ENCODE measurements around the gene MAP6D1. TPM values are rescaled to one million over a fixed set of nuclear protein-coding genes. Genes with fewer than 3 reads are reported as not detected.

The MAP6D1 gene
- total RNA-seq, 1 donor from 2014 or later, result 1.9 TPM

DNA sequence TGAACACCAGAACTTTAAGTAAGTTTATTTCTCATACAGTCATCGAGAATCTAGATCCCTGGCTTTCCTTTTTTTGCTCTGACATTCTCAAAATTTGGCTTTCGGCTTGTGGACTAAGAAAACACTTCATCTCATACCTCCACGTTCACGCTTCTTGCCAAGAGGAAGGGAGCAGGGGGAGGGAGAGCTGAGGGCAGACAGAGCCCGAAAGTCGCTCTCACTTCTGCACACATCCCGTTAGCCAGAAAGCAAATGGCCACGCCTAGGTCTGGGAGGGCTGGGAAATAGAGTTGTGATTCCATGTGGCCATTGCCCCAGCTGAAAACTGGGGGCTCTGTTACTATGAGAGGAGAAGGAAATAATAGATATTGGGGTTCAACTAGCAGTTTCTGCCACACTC, 57.3 kb downstream of the MAP6D1 start:
- TF ChIP-seq CTCF (IDR thresholded peaks at IDR 0.05; ENCODE audit: unreplicated experiment), result no peak
- peaks cover 16% of the 10 kb centered on the region for H3K36me3 Mint-ChIP-seq (ENCODE audit: insufficient read depth)
- DNase-seq (ENCODE audit: low spot score, unreplicated experiment), result no peak
- H3K4me1 Mint-ChIP-seq (ENCODE audit: low read depth), result no peaks in the 10 kb centered on the region
- no peaks in the 10 kb centered on the region for H3K9me3 Mint-ChIP-seq (ENCODE audit: low read depth)
- H3K27ac Mint-ChIP-seq, result no peak overlapping the region
- no peak overlapping the region for H3K4me3 Mint-ChIP-seq (ENCODE audit: low read depth)
- no peaks in the 10 kb centered on the region for H3K27me3 Mint-ChIP-seq

DNA sequence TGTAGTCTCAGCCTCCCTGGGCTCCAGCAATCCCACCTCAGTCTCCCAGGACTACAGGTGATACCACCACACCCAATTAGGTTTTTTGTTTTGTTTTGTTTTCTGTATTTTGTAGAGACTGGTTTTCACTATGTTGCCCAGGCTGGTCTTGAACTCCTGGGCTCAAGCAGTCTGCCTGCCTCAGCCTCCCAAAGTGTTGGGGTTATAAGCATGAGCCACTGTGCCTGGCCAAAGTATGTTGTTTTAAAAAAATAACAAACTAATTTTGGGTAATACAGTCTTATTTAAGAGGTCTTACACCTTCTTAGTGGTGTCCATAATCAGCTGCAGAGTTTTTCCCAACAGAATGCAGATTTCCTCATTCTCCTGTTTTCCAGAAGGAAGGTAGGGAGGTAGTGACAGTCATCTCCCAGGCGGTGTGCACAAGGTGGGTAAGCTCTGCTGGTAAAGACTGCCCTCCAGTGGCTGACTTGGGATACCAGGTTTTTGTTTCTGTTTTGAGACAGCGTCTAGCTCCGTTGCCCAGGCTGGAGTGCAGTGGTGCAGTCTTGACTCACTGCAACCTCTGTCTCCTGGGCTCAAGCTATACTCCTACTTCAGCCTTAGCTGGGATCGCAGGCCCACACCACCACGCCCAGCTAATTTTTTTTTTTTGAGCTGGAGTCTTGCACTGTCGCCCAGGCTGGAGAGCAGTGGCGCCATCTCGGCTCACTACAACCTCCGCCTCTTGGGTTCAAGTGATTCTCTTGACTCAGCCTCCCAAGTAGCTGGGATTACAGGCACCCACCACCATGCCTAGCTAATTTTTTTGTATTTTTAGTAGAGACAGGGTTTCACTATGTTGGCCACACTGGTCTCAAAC, 58.4 kb downstream of the MAP6D1 start:
- no peak overlapping the region for H3K27ac Mint-ChIP-seq
- H3K36me3 Mint-ChIP-seq (ENCODE audit: insufficient read depth), result peaks cover 17% of the 10 kb centered on the region
- H3K4me3 Mint-ChIP-seq (ENCODE audit: low read depth), result no peak overlapping the region
- H3K9me3 Mint-ChIP-seq (ENCODE audit: low read depth), result no peaks in the 10 kb centered on the region
- TF ChIP-seq CTCF (IDR thresholded peaks at IDR 0.05; ENCODE audit: unreplicated experiment), result peak; percentile 87
- no peaks in the 10 kb centered on the region for H3K27me3 Mint-ChIP-seq
- H3K4me1 Mint-ChIP-seq (ENCODE audit: low read depth), result no peaks in the 10 kb centered on the region
- DNase-seq (ENCODE audit: low spot score, unreplicated experiment), result peak; percentile 54

GRCh38 chr3:183766107-183766506, 59.3 kb downstream of the MAP6D1 start:
- H3K36me3 Mint-ChIP-seq (ENCODE audit: insufficient read depth), result peaks cover 19% of the 10 kb centered on the region
- peak overlapping the region; percentile 86 for H3K27ac Mint-ChIP-seq
- no peaks in the 10 kb centered on the region for H3K27me3 Mint-ChIP-seq

More at GRCh38 chr3:183766107-183766506, 59.3 kb downstream of the MAP6D1 start:
- no peaks in the 10 kb centered on the region for H3K9me3 Mint-ChIP-seq (ENCODE audit: low read depth)
- no peak for DNase-seq (ENCODE audit: low spot score, unreplicated experiment)
- TF ChIP-seq CTCF (IDR thresholded peaks at IDR 0.05; ENCODE audit: unreplicated experiment), result no peak
- H3K4me1 Mint-ChIP-seq (ENCODE audit: low read depth), result no peaks in the 10 kb centered on the region
- H3K4me3 Mint-ChIP-seq (ENCODE audit: low read depth), result no peak overlapping the region

Other genes starting within 250 kb of the MAP6D1 start
- gene KLHL24, start 190.0 kb downstream of the MAP6D1 start, total RNA-seq, result 72.8 and 79.6 TPM in 2 replicates
- gene YEATS2, start 127.8 kb downstream of the MAP6D1 start, total RNA-seq, result 63.9 and 68.4 TPM in 2 replicates
- gene PARL, start 59.3 kb upstream of the MAP6D1 start, total RNA-seq, result 51.3 and 54.8 TPM in 2 replicates
- 109 and 111 TPM in 2 replicates for gene ABCC5, start 192.3 kb upstream of the MAP6D1 start, total RNA-seq
- not detected in 2 replicates for gene HTR3D, start 206.2 kb upstream of the MAP6D1 start, total RNA-seq
- not detected in 2 replicates for gene HTR3C, start 227.5 kb upstream of the MAP6D1 start, total RNA-seq

All from progenitor cell of endocrine pancreas (in vitro differentiated cells).